ENCODE measurements around the gene WRNIP1.
A peak's percentile ranks its signal among the peaks of the same experiment; 100 is the strongest.

WRNIP1 gene

DNA sequence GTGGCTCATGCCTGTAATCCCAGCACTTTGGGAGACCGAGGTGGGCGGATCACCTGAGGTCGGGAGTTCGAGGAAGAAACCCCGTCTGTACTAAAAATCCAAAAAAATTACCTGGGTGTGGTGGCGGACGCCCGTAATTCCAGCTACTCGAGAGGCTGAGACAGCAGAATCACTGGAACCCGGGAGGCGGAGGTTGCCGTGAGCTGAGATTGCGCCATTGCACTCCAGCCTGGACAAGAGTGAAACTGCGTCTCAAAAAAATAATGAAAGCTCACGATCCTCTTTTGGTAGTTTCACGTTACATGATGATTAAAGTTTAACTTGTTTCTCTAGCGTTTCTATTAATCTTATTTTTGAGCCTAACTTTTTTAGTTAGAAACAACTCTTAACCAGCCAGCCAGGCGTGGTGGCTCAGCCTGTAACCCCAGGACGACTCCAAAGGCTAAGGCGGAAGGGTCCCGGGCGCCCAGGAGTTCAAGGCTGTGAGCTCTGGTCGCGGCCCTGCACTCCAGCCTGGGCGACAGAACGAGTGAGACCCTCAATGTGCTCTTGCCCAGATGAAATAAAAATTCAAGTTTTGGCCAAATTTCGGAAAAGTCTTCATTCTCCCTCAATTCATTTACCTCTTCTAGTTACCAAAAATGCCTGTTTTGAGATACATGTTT lies 1.2 kb upstream of the WRNIP1 start:
- DNase-seq, result no peak

DNA sequence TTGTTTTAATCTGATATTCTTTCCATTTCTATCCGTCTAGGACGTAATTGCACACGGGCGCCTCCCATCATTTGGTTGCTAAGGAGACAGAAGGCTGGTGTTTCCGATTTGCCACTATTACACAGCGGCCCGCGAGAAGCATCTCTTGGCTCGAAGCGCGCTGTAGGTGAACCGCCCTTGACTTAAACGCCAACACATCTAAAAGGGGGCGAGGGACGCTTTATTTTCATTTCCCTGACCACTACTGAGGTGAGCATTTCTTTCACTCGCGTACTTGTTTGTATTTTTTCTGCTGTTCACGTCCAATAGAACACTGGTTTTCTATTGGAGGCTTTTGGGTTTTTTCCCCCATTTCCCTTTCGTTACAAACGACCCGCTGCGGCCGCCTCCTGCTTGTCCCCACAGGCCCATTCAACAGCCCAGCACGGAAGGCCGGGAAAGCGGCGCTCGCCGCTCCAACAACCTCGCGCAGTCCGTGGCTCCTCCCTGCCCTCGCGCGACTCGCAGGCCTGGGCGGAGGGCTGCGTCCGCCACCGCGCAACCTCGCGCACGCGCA lies 505 bp upstream of the WRNIP1 start:
- peak; percentile 60 for DNase-seq

DNA sequence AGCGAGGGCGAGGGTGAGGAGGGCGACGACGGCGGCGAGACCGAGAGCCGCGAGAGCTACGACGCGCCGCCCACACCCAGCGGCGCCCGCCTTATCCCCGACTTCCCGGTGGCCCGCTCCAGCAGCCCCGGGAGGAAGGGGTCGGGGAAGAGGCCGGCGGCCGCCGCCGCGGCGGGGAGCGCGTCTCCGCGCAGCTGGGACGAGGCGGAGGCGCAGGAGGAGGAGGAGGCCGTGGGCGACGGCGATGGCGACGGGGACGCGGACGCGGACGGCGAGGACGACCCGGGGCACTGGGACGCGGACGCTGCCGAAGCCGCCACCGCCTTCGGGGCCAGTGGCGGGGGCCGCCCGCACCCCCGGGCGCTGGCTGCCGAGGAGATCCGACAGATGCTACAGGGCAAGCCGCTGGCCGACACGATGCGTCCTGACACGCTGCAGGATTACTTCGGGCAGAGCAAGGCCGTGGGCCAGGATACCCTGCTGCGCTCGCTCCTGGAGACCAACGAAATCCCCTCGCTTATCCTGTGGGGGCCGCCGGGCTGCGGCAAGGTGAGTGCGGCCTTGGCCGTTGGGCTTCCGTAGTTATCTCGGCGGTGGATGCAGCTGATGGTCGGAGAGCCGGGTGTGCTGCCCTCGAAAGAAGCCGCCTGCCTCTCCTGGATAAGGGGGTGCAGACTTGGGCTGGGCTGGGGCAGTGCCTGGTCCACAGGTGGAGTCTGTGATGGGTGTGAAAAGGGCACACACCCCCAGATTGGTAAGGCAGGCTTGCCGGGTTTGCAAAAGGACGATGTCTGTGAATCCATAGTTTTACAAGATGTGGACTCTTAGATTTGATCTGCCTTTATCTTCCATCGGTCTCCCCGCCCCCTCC lies 938 bp downstream of the WRNIP1 start:
- DNase-seq, result no peak

DNA sequence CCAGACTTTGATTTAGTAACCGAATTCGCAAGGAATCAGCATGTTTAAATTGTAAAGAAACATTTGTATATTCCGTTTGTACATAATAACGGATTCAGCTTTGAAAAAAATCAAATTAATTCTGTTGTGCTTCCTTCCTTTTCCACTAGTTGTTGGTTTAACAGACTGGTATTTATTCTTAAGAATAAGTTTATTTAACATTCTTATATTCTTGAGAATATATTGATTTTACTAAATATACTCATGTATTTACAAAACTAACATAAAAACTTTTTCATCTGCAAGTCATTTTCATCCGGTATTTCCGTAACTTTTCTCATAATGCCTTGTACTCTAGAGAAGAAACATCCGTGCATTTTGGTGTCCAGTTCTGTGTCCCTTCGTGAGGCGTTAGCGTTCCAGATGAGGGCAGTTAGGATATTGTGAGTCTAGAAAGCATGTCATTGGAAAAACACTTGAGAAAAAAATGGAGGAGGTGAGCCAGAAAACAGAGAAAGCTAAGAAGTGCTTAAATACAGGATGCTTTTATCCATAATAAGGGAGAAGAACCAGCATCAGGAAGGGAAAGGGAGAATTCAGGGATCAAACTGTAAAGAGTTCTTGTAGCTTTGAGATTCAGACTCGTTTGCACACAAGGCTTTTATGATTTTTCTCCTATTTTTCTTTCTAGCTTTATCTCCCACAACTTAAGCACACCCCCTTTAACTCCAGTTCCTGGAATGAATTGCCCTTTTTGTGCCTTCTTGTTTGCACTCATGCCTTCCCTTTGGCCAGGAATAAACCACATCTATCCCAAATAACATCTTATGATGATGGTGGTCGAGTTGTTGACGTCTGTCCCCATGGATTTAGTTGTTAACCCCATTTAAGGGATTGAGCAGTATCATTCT lies 1.8 kb downstream of the WRNIP1 start:
- no peak for DNase-seq

DNA sequence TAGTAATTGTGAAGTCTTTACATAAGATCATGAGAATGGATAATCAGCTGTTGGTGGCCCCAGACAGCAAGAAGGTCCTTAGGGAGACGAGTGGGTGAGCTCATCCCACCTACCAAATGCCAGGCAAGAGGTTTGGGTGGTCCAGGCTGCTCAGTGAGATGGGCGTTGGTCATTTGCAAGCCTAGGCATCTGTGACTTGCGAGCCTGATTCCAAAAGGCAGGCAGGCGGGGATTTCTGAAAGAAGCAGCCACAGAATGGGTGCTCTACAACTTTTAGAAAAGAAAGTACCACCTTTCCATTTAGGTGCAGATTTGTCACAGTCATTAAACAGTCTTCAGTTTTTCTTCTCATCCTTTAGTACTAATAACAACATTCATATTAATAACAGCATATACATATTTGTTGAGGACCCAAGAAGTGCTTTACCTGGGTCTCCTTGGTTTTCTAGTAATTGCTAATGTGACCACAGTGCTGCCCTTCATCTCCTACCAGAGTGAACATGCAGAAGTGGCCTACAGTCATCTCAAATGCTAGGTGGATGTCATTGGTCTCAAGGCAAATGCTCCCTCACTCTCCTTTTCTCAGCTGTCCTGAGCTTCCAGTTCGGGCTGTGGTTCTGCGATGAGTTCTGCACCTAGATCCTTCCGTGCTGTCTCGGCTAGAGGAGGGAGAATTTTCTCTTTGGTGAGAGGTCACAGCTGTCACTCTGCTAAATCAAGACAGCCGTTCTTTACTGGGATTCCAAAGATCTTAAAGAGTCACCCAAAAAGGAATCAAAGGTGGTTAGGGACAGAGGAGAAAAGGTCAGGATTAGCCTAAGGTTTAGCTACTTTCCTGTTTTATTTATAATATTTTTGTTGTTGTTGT lies 2.7 kb downstream of the WRNIP1 start:
- no peak for DNase-seq

DNA sequence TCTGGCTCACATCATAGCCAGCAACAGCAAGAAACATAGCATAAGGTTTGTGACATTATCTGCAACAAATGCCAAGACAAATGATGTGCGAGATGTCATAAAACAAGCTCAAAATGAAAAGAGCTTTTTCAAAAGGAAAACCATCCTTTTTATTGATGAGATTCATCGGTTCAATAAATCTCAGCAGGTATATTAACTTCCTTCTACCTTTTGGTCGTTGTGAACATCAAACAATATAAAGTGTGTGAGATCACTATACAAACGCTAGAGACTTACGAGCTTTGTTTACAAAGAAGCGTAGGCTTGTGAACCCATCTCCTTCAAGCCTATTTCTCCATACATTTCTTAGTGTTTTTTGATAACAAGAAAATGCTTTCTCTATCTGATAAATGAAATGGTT lies 3.5 kb downstream of the WRNIP1 start:
- DNase-seq, result no peak

DNA sequence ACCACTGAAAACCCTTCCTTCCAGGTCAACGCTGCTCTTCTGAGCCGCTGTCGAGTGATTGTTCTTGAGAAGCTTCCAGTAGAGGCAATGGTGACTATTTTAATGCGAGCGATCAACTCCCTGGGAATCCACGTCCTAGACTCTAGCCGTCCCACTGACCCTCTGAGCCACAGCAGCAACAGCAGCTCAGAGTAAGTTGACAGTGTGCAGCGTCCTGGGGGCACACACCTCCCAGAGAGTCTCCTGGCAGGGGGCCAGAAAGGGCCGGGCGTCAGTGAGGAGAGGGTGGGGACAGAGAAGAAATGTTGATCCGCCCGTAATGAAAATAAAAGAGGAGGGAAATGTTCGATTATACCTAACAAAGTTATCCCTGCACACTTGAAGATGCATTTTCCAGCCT lies 5.0 kb downstream of the WRNIP1 start:
- no peak for DNase-seq

DNA sequence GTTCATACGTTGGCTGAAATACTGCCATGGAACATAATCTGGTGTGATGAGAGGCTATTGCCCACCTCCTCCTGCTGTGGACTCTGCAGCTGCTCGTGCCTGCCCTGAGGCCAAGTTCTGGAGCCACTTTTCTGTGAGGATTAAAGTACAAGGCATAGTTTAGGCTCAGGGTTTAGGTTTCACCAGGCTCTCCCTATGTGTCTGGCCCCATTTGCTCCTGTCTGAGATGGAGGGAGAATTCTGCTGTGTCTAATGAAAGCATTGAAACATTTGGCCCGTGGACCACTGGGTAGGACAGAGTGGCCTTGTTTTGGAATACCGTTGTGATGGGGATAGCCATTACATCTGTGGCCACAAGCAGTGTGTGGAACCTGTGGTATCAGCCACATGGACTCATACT lies 5.9 kb downstream of the WRNIP1 start:
- DNase-seq, result no peak

DNA sequence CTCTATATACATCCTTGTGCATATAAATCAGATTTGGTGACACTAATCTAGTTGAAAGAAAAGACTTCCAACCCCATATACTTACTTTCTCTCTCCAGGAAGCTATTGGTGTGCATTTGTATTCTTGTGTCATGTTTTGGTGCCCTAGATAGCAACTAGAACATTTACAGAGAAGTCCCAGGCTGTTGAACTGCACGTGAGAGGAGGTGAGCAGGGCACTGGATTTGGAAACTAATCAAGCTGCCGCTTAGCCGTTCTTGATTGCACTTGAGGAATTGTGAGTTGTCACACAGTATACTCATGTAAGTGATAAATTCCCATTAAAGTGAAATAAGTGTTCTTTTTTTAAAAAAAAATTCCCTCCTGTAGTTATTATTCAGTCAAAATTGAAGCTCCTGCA lies 7.6 kb downstream of the WRNIP1 start:
- DNase-seq, result no peak

DNA sequence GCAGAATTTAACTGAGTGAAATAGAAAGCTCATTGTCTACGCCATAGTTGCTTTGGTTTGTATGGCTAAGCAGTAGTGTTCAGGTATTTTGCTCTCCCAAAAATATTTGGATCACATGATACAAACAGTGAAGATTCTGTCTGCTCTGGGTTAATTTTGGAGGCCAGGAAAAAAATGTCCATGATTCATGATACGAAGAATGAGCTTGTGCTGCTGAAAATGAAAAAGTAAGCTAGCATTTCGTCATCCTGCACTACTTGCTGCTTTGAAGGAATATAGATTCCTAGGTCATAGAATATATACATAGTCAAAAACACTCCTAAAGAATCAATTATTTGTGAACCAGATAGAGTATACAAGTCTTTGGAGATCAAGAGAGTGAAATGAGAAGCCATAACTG lies 8.3 kb downstream of the WRNIP1 start:
- DNase-seq, result no peak

DNA sequence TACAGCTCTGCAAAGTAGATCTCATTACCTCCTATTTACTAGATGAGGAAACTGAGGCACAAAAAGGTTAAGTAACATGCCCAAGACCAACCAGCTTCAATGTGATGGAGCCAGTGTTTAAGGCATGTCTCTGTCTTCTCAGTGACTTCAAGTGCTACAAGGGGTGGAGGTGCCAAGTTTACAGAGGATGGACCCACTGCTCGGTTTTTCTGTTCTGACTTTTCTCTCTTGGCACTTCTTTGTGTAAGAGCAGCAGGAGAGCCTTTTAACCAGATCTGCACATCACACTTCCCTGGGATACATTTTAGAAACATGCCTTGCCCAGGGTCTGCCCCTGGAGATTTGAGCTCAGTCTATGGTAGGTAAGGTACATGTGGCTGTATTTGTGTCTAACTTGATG lies 9.8 kb downstream of the WRNIP1 start:
- no peak for DNase-seq

DNA sequence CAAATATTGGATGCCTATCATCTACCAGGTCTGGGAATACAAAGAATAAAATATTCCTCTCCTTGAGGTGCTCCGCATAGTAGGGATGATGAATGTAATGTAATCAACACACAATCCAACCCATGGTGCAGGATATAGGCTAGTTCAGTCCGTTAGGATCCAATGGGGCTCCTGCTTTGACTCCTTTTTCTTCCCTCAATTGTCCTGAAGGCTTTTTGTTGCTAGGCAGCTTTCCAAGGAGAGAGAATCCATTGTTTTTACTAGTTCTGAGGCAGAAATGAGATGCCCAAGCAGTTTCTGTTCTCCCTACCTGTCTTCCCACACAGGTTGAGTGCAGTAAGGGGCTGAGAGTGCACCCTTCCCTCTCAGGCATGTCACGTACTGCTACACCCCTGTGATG lies 12.1 kb downstream of the WRNIP1 start:
- DNase-seq, result no peak

DNA sequence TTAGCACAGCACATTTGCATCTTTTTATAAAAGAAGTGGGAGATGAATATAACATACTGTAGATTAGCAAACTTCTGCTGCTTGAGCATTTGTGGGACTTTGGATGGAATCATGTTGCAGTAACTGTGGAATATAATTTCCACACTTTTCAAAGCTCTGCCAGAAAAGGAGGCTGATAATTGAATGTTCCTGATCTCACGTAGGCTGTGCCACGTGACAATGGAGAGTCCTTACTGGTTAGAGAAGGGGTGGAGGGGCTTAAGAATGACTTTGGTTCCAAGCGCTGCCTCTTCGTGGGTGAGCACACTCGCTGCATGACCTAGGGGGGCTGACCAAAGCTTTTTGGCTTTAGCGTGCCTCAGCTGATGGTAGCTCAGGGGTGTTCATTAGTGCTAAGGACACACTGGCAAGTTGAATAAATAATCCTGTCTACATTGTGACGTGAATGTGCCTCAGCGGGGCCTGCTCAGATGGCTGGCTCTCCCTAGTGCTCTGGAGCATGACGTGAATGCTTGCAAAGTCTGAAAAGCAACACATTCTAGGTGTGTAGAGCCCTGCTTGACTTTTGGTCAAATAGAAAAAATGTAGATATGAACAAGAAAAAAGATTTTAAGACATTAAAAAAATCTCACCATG lies 15.0 kb downstream of the WRNIP1 start:
- DNase-seq, result no peak

DNA sequence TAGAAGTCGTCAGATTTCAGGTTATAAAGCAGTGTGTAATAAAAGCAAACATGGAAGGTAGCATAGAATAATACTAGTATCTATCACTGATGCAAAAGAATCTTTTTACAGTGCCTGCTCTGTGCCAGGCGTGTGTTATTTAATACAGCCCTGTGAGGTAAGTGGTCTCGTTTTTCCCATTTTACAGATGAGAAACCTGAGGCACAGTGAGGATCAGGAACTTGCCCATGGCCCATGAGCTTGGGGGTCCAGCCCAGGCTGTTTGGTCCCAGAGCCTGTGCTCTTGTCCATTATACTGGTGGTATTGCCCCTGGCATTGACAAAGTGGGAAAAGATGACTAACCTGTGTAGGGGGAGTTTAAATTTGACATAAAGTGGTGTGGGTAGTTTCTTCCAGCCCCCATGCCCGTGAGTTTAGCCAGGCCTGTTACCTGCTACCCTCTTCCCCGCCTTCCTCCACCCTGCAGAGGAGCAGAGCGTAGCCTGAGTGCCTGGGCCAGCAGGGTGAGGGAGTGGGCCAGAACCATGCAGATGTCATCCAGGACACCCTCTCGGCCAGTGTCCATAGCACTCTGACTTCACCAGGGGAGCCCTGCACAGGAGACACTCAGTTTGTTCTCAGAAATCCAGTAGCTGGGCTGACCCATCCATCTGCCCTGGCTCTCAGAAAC lies 16.6 kb downstream of the WRNIP1 start:
- no peak for DNase-seq

DNA sequence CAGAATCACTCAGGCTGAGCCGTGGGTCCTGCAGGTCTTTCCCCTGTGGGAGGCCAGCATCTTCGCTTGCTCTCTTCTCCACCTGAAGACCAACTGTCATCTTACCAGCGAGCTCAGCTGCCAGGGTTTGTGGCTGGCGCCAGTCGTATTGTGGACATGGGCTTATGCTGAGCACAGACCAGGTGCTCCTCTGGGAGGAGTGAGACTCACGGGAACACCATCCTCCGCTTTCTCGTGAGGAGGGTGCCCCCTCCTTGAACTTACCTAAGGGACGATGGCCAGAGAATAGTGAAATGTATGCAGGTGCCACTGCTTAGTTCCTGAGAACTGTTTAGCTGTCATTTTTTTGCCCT lies 17.1 kb downstream of the WRNIP1 start:
- no peak for DNase-seq

DNA sequence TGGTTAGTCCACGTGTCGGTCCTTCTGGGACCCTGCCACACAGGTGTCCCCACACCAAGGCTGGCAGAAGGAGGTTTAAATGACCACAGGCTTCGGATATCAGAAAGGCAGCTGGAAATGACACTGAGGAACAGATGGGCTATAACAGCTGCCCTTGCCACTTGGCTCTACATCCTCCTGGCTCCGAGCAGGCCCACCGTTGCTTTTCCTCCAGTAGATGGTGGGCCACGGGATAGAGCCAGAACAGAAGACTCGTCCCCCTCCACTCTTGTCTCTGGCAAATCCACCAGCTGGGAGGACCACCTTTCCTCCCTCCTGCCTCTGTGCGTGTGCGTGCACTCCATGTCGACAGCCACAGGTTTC lies 17.6 kb downstream of the WRNIP1 start:
- DNase-seq, result no peak

DNA sequence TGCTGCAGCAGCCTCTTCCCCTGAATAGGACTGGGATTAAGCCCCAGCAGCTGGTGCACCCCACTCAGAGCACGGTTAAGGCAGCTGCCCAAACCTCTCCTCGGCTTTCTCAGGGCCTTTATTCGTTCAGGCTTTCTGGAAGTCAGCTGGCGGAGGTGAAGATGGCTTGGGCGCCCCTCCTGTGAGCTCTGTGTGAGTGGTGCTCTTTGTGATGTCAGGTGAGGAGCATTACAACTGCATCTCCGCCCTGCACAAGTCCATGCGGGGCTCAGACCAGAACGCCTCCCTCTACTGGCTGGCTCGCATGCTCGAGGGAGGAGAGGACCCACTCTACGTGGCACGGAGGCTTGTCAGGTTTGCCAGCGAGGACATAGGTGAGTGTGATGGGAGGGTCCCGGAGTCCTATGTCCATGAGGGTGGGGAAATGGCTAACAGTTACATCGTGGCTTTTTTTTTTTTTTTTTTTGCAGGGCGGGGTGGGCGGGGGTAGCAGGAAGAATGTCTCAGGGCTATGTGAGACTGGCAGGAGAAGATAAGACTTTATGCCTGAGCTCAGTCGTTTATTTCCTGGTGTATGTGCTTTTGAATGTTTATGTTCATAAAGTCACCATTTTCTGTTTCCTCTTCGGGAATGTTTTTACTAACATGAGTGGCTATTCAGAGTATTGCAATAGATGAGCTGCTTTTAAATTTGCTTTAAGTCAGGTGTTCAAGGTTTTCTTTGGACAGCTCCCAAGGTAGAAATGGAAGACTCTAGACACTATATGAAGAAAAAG lies 18.2 kb downstream of the WRNIP1 start:
- no peak for DNase-seq

DNA sequence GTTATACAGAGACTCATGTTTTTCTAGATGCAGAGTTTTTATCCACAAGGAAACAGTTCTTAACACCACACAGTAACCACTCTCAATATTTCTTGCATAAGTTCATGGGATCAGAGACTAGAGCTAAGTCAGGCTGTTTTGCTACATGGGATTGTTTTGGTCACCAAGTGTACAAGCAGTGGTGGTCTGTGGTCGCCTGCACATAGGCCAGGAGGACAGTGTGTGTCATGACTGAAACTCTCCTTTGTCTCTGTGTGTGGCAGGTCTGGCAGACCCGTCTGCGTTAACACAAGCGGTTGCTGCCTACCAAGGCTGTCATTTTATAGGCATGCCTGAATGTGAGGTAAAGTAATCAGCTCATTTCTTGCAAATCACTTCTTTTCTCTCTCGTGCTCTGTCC lies 18.9 kb downstream of the WRNIP1 start:
- no peak for DNase-seq

DNA sequence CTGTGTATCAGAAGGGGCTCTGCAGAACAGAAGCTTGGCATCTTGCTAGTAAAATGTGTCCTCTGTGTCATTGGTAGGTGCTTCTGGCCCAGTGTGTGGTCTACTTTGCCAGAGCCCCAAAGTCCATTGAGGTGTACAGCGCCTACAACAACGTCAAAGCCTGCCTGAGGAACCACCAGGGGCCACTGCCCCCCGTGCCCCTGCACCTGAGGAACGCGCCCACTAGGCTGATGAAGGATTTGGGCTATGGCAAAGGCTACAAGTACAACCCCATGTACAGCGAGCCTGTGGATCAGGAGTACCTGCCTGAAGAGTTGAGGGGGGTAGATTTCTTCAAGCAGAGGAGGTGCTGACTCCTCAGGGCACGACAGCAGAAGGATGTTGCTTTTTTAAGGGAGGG lies 19.7 kb downstream of the WRNIP1 start:
- no peak for DNase-seq

DNA sequence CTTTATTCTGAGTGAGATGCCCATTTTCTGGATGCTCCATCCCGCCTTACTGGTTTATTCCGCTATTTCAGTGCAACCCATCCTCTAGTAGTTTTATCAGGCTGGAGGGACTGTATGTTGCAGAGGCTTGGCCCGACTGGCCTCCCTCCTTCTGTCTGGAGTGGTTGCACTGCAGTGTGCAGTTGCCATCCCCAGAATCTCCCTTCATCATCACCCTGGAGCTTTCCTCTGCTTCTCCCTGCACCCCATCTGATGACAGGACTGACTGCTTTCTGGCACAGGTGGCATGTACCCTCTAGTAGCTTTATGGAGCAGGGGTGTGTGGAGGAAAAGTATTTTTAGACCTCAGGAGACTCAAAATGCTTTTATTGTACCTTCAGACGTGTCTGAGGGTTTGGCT lies 21.1 kb downstream of the WRNIP1 start:
- DNase-seq, result no peak
